Body of pancreas (tissue), 4 donors: ENCODE data around the gene UBAP2.

ENCODE experiments used
- POLR2A ChIP-seq, 3 donors: fragments of 450-650 bp; IDR thresholded peaks; one replicate each; pipeline ENCODE4 v1.6.1; 2016; ENCODE audit warnings: antibody characterized with exemption in 3 of 3, mild to moderate bottlenecking in 2 of 3
- TF ChIP-seq, protein P1 (sequence below), 7 experiments: fragments of 450-650 bp in 4 of 7; fragments of 200-600 bp in 3 of 7; sonication (generic) in 3 of 7; IDR thresholded peaks; one replicate each; pipeline ENCODE4 v1.5.1; 2016 to 2019; ENCODE audit warnings: antibody characterized with exemption in 7 of 7

GRCh38 chr9:33956544-33956943, 92.1 kb downstream of the UBAP2 start:
- TF ChIP-seq, protein P1, sequence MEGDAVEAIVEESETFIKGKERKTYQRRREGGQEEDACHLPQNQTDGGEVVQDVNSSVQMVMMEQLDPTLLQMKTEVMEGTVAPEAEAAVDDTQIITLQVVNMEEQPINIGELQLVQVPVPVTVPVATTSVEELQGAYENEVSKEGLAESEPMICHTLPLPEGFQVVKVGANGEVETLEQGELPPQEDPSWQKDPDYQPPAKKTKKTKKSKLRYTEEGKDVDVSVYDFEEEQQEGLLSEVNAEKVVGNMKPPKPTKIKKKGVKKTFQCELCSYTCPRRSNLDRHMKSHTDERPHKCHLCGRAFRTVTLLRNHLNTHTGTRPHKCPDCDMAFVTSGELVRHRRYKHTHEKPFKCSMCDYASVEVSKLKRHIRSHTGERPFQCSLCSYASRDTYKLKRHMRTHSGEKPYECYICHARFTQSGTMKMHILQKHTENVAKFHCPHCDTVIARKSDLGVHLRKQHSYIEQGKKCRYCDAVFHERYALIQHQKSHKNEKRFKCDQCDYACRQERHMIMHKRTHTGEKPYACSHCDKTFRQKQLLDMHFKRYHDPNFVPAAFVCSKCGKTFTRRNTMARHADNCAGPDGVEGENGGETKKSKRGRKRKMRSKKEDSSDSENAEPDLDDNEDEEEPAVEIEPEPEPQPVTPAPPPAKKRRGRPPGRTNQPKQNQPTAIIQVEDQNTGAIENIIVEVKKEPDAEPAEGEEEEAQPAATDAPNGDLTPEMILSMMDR (IDR thresholded peaks at IDR 0.05) = no peak
- no peak for TF ChIP-seq POLR2A (IDR thresholded peaks at IDR 0.05)
